Measurements from ENCODE around the gene CCDC54.
"Not testable (repeated sequence)": the region's sequence is repeated elsewhere in the genome, so short reads cannot be mapped to it uniquely, and the experiment has no call there.

The CCDC54 gene

DNA sequence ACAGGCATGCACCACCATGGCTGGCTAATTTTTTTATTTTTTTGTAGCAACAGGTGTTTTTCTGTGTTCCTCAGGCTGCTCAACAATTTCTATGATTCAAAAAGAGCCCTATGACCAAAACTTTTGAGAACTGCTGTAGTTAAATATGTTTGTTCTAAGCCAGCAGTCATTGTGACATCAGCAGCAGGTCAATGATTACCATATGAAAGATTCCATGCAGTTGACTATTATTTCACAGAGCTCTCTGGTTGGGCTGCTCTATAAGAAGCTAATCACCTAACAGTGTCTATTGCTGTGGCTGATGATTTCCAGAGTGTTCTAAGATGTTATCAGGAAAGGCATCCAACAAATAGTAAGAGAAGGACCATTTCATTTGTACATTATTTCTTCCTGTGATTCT is at the start of gene CCDC54:
CCDC54 (plus strand) TSS at position 289 of the 400 bp plus-strand sequence. CDS start 149 bp downstream, outside the sequence.
- no peak for DNase-seq (ENCODE audit: low spot score)

DNA sequence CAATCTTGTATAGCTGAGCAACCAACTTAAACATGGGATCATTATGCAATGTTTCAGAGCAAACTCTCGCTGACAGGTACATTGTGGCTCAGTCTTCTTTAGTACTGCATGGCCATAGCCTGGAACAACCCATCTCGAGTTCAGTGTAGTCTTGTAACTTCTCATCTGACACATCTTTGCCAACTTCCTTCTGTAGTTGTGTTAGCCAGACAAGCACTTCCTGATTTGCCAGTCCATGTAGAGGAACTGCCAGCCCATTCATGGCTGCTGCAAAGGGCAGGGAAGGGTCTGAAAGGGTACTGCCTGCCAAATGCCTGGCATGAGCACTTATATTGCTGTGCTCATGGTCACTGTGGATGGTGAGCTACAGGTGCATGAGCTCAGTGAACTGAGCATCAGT is 49.2 kb upstream of the CCDC54 start:
- DNase-seq (ENCODE audit: low spot score), result no peak

DNA sequence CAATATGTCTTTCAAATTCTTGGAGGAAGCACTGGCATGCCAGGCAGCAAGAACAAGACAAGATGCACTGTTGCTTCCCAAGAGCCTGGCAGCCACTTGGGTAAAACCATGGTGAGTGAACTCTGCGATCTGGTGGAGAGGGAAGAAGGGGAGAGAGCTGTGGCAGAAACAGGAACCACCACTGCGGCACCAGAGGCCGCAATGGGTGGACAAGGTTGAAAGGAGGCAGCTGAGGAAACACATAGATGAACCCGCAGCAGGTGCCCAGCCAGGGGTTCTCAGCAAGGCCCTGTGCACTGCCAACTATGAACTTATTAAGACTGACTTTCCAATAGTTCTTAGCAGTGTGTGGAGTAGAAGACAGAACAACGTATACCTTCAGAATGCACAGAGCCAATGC is 48.2 kb upstream of the CCDC54 start:
- no peak for DNase-seq (ENCODE audit: low spot score)

DNA sequence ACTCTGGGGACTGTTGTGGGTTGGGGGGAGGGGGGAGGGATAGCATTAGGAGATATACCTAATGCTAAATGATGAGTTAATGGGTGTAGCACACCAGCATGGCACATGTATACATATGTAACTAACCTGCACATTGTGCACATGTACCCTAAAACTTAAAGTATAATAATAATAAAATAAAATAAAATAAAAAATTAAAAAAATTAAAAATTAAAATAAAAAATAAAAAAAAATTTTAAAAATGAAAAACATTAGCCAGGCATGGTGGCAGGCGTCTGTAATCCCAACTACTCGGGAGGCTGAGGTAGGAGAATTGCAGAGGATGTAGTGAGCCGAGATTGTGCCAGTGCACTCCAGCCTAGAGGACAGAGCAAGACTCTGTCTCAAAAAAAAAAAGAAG is 37.5 kb upstream of the CCDC54 start:
- not testable (repeated sequence) for DNase-seq (ENCODE audit: low spot score)

- DNase-seq (ENCODE audit: low spot score), result no peak
These were observed 32.5 kb upstream of the CCDC54 start for GRCh38 chr3:107344722-107345121.

DNA sequence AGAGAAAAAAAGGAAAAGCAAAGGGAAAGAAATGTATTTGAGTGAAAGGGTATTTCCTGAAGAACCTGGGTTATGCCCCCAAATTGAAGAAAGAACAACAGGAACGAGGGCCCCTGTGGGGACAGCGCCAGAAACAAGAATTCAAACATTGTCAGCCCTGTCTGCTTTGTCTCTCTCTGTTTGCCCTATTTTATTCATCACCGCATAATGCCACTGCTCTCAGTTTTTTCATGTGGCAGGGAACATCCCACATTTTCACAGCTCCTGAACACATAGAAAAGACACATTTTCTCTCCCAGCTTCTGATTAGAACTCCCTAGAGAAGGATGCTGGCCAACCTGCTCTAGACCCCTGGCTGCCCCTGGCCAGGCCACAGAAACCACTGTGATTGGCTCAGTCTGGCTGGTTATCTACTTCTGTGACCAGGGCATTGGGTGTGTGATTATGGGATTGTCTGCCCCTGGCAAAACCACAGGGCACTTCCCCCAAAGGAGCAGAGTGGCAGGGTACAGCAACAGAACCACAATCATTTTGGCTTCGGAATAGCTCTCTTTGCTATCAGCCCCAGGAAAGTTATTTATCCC is 31.3 kb upstream of the CCDC54 start:
- no peak for DNase-seq (ENCODE audit: low spot score)

GRCh38 chr3:107346564-107346963 is 30.7 kb upstream of the CCDC54 start:
- DNase-seq (ENCODE audit: low spot score), result no peak

DNA sequence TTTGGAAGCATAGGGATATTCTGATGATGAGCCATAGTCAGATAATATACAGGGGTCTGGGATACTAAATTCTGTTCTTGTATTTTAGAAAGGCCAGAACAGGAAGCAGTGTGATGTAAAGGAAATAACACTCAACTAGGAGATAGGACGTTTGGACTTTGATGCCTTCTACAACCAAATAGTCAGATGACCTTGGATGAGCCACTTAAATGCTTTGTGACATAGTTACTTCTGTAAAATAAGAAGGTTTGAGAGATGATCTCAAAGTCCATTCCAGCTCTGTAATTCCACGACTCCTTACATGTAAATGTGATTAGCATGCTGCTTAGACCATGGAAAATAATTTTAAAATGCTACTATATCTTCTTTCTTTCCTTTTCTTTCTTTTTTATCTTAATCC is 29.5 kb upstream of the CCDC54 start:
- DNase-seq (ENCODE audit: low spot score), result no peak

- DNase-seq (ENCODE audit: low spot score), result no peak
These were observed 20.5 kb upstream of the CCDC54 start for GRCh38 chr3:107356706-107357105.

DNA sequence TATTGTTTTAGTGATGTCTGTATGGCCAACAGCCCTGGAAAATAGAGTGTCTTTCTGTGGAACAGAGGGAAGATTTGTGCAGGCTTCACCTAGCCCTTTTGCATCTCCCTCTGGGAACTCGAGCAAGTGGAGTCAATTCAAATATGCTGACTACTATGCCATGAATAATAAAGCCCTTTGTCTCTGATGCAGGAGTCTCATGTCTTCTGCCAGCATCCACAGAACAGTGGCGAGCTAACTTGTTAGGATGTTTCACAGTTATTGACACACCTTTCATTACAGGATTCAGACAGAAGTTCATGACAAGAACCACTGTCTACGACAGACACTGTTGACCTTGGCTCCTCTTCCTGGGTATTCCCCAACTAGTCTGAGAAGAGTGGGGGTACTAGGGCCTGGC is 15.6 kb upstream of the CCDC54 start:
- no peak for DNase-seq (ENCODE audit: low spot score)

- no peak for DNase-seq (ENCODE audit: low spot score)
These were observed 12.2 kb upstream of the CCDC54 start for GRCh38 chr3:107365051-107365450.

- no peak for DNase-seq (ENCODE audit: low spot score)
These were observed 10.5 kb upstream of the CCDC54 start for GRCh38 chr3:107366766-107367165.

GRCh38 chr3:107367353-107367752 is 9.9 kb upstream of the CCDC54 start:
- no peak for DNase-seq (ENCODE audit: low spot score)

GRCh38 chr3:107368654-107369398 is 8.4 kb upstream of the CCDC54 start:
- no peak for DNase-seq (ENCODE audit: low spot score)

DNA sequence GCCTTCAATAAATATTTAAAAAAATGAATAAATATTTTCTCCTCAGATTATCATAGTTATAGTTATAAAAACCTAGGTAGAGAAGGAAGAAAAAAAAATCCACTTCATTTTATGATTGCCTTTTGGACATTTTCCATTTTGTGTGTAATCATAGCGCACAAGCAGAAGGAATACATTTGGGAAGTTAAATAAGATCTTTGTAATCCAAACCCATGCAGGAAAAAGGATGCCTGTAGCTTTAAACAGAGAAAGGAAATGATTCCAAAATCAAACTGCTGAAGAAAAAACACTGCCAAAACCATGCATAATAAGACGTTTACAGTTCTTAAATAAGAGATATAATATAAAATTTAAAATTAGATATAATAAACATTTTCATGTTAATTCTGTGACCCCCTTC is 7.4 kb upstream of the CCDC54 start:
- no peak for DNase-seq (ENCODE audit: low spot score)

GRCh38 chr3:107370907-107371306 is 6.3 kb upstream of the CCDC54 start:
- DNase-seq (ENCODE audit: low spot score), result no peak

DNA sequence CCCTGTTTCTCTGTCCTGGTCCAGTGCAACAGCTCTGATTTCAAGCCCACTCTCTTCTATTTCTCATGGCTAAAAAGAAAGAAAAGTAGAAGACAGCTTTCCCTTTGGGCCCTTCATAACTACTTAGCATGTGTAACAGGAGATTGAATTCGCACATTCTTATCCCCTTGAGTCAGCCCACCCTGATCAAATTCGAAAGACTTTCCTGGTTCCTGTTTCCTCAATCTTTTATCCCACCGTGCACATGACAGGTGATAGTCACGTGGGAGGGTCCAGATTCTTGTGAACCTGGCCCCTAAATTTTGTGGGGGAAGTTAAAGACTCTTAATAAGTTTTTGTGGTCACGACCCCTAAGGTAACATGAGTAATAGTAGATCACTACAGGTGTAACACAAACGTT is 4.7 kb upstream of the CCDC54 start:
- DNase-seq (ENCODE audit: low spot score), result no peak

DNA sequence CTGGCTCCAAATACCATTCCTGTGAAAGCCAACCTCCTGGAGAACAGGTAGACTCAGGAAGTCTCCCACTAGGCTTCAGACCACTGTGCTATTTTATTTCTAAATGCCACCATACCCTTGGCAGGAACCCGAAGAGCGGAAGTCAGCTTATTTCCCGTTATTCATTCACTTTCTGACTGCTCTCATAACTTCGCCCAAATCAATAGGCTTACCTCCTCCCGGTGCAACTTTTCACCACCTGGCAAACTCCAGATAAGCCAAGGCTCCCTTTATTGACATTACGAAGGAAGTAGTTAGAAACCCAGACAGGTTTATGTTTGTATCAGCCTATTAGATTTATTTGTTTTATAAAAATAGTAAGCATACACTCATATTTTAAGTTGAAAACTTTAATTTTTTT is 3.3 kb upstream of the CCDC54 start:
- DNase-seq (ENCODE audit: low spot score), result no peak

- DNase-seq (ENCODE audit: low spot score), result no peak
These were observed 1.6 kb upstream of the CCDC54 start for GRCh38 chr3:107375682-107376081.

DNA sequence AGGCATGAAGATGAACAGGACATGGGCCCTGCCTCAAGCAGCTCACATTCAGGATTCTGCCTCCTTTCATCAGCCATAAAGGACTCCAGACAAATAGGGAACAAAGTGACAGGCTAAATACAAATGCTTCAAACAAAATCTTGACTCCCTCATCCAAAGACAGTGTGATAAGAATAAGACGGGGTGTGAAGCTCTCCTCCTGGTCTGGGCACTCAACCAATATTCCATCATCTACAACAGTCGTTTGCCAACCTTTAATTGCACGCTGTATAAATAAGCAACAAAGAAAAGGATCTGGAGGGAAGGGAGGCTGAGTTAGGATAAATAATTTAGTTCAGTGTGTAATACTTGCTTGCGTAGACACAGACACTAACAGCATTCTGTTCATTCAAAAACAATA is 5.4 kb downstream of the CCDC54 start:
- no peak for DNase-seq (ENCODE audit: low spot score)

- no peak for DNase-seq (ENCODE audit: low spot score)
These were observed 7.2 kb downstream of the CCDC54 start for GRCh38 chr3:107384428-107384827.

- no peak for DNase-seq (ENCODE audit: low spot score)
These were observed 7.7 kb downstream of the CCDC54 start for GRCh38 chr3:107384907-107385306.

- DNase-seq (ENCODE audit: low spot score), result no peak
These were observed 10.3 kb downstream of the CCDC54 start for GRCh38 chr3:107387555-107387954.

DNA sequence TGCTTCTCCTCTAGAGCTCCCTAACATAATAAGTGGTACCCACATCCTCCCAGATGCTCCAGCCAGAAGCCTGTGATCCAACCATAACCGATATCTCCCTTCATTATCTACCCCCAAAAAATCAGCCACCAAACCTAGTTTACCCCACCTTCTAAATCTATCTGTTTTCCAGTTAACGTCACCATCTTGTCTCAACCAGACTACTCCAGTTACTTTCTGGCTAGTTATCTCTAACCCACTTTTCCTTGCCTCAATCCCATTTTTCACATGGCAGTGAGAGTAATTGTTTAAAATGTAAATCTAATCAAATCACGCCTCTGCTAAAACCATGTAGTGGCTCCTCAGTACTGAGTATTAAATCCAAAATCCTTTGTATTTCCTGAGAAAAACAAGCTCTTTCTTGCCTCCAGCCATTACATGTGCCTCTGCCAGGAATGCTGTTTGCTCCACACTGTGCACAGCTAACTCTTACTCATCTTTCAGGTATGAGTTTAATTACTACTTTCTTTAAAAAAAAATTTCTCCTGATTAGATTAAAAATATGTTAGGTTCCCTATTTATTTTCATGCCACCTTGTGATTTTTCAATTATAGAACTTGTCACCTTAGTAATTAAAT is 15.4 kb downstream of the CCDC54 start:
- DNase-seq (ENCODE audit: low spot score), result no peak

All from CD4-positive, alpha-beta T cell treated with Interleukin-6 at 100 ng/mL for 8 hours (primary cell).